A673 (cell line): ENCODE measurements around the gene SYNJ2. TPM values are rescaled to one million over a fixed set of nuclear protein-coding genes. Genes with fewer than 3 reads are reported as not detected.

ENCODE experiments used
- BruUV-seq: library from RNA; stranded (reverse); fragments of 400-500 nt; replicated peaks from 2 replicates; lab custom pipeline; 2021; lab: Mats Ljungman, UMichigan
- CTCF ChIA-PET: fragments of 300-600 bp; sonication (Branson Sonifier 250); formaldehyde crosslinking; loops from one replicate; lab custom pipeline; 2022; ENCODE audit warnings: antibody characterized with exemption; lab: Charles Lee
- POLR2A ChIA-PET: fragments of 300-600 bp; sonication (Branson Sonifier 250); formaldehyde crosslinking; loops from one replicate; lab custom pipeline; 2022; ENCODE audit warnings: antibody characterized with exemption; ENCODE audit not compliant: low non-redundant PET; lab: Charles Lee
- DNase-seq: peaks from one replicate; pipeline ENCODE4 v3.0.0-alpha.2; 2015; ENCODE audit warnings: low spot score
- H3K27ac ChIP-seq: fragments of 200-600 bp; sonication (generic); 2 replicates; pipeline ENCODE4 v1.5.1; 2016; ENCODE audit warnings: mixed run types, low read depth, mild to moderate bottlenecking, mixed read lengths, antibody characterized with exemption, low read length; ENCODE audit not compliant: poor library complexity, severe bottlenecking
- H3K27me3 ChIP-seq: fragments of 200-600 bp; sonication (generic); replicated peaks from 2 replicates; pipeline ENCODE4 v1.6.1; 2017; ENCODE audit warnings: mixed run types, low read depth, mild to moderate bottlenecking, mixed read lengths, antibody characterized with exemption, low read length; ENCODE audit not compliant: insufficient read depth, poor library complexity
- H3K36me3 ChIP-seq: fragments of 200-600 bp; sonication (generic); 2 replicates; pipeline ENCODE4 v1.6.1; 2016; ENCODE audit warnings: mixed run types, mild to moderate bottlenecking, mixed read lengths, antibody characterized with exemption, low read length; ENCODE audit not compliant: insufficient read depth, poor library complexity, severe bottlenecking
- H3K4me1 ChIP-seq: fragments of 200-600 bp; sonication (generic); 2 replicates; pipeline ENCODE4 v1.6.1; 2017; ENCODE audit warnings: mixed run types, mild to moderate bottlenecking, mixed read lengths, antibody characterized with exemption, low read length; ENCODE audit not compliant: insufficient read depth, poor library complexity, severe bottlenecking
- H3K4me3 ChIP-seq: fragments of 200-600 bp; sonication (generic); 2 replicates; pipeline ENCODE4 v1.5.1; 2016; ENCODE audit warnings: low read depth, mixed run types, mild to moderate bottlenecking, mixed read lengths, low read length; ENCODE audit not compliant: poor library complexity, severe bottlenecking
- H3K9me3 ChIP-seq: fragments of 200-600 bp; sonication (generic); 2 replicates; pipeline ENCODE4 v1.6.1; 2016; ENCODE audit warnings: mixed run types, low read depth, mild to moderate bottlenecking, mixed read lengths, antibody characterized with exemption, low read length; ENCODE audit not compliant: poor library complexity, severe bottlenecking
- EZH2 ChIP-seq: fragments of 200-600 bp; sonication (generic); IDR thresholded peaks from 2 replicates; pipeline ENCODE4 v1.6.1; 2017; ENCODE audit warnings: borderline replicate concordance, low read depth, mild to moderate bottlenecking, mixed read lengths, antibody characterized with exemption, low read length; ENCODE audit not compliant: poor library complexity, severe bottlenecking
- intact Hi-C: fragments of 100-400 bp; cut with micrococcal nuclease; formaldehyde crosslinking; loops from one replicate; pipeline ENCODE4 v1.10.0; 2022; ENCODE audit not compliant: unreplicated experiment
- total RNA-seq: library from RNA; stranded (reverse); gene quantifications from 2 replicates; pipeline ENCODE4 v1.2.3, GENCODE V29; 2021
- TF ChIP-seq, protein P1 (sequence below): fragments of 300-800, 200-600 bp; sonication (generic); conservative IDR thresholded peaks from 2 replicates; pipeline ENCODE4 v1.5.1; 2017; ENCODE audit warnings: low read depth, mild to moderate bottlenecking, antibody characterized with exemption, low read length, moderate library complexity, mixed read lengths

SYNJ2 gene
- total RNA-seq, 1 experiment from 2014 or later, result 37.0 TPM

DNA sequence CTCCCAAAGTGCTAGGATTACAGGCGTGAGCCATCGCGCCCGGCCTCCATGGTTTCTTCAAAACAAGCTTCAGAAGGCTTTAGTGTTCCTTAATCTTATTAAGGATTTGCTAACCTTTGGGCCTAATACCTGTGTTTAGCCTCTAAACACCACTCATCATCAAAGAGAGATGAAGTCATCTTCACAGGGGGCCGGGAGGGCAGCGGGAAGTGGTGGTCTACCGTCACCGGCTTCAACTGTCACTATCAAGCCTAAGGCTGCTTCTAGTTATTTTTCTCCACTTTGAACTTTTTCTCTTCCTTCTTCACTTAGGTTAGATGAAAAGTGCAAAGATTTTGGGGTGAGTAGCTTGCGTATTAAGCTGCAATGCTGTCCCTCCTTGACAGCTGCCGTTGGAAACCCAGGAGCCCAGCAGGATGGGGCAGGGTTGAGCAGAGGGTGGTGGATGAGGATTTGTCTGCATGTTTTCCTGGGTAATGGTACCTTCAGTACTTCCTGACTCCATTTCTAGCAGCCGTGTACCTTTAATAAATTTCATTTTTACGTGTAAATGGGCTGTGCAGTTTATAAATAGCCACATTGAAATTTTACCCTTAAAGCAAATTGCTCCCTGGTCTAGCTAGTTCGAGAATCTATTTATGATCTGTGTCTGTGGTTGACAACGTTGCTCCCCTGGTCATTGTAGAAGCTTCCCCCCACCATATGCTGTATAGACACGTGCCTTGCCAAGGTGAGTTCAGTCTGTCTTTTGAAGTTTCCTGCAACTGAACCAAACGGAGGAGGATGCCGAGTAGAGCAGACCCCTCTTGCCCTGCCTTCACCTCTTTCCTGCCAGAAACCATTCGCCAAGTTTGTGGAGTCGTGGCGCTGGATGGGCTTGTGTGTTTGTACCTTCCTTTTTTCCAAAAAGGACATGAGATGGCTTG lies 64.8 kb downstream of the SYNJ2 start:
- CTCF ChIA-PET, result no interaction called here
- POLR2A ChIA-PET, result no interaction called here

DNA sequence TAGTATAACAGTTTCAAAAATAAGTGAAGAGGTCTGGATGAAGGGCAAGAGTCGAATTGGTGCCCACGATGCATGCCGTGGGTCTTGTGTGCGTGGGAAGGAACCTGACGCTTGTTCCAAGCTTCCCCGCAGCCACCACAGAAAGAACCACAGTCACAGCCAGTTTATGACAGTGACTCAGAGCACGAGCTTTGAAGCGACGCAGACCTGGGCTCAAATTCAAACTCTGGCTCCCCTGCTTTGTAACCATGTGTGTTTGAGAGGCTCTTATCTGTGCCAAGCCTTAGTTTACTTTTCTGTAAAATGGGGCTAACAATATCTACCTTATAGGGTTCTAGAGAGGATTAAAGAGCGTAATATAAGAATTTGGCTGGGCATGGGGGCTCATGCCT lies 65.5 kb downstream of the SYNJ2 start:
- H3K9me3 ChIP-seq, result no peaks in the 10 kb centered on the region
- no peak overlapping the region for H3K4me3 ChIP-seq
- TF ChIP-seq, protein P1, sequence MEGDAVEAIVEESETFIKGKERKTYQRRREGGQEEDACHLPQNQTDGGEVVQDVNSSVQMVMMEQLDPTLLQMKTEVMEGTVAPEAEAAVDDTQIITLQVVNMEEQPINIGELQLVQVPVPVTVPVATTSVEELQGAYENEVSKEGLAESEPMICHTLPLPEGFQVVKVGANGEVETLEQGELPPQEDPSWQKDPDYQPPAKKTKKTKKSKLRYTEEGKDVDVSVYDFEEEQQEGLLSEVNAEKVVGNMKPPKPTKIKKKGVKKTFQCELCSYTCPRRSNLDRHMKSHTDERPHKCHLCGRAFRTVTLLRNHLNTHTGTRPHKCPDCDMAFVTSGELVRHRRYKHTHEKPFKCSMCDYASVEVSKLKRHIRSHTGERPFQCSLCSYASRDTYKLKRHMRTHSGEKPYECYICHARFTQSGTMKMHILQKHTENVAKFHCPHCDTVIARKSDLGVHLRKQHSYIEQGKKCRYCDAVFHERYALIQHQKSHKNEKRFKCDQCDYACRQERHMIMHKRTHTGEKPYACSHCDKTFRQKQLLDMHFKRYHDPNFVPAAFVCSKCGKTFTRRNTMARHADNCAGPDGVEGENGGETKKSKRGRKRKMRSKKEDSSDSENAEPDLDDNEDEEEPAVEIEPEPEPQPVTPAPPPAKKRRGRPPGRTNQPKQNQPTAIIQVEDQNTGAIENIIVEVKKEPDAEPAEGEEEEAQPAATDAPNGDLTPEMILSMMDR, result no peak
- no peak for TF ChIP-seq EZH2
- POLR2A ChIA-PET, result no interaction called here
- intact Hi-C loops, result no loop called here
- BruUV-seq, result no TSS peak
- H3K36me3 ChIP-seq, result no peaks in the 10 kb centered on the region
- no peak for DNase-seq
- peaks cover 3% of the 10 kb centered on the region for H3K4me1 ChIP-seq
- no peak overlapping the region for H3K27ac ChIP-seq
- no peaks in the 10 kb centered on the region for H3K27me3 ChIP-seq
- CTCF ChIA-PET, result no interaction called here

More for the DNA sequence above, 64.8 kb downstream of the SYNJ2 start:
- Histone ChIP-seq H3K27me3 (no peaks in the 10 kb centered on the region), H3K9me3 (no peaks in the 10 kb centered on the region), H3K36me3 (no peaks in the 10 kb centered on the region), H3K27ac (no peak overlapping the region), H3K4me1 (peaks cover 10% of the 10 kb centered on the region), H3K4me3 (no peak overlapping the region)
- no TSS peak for BruUV-seq
- TF ChIP-seq, protein P1, result no peak
- no peak for TF ChIP-seq EZH2
- intact Hi-C loops, result no loop called here
- DNase-seq, result no peak

DNA sequence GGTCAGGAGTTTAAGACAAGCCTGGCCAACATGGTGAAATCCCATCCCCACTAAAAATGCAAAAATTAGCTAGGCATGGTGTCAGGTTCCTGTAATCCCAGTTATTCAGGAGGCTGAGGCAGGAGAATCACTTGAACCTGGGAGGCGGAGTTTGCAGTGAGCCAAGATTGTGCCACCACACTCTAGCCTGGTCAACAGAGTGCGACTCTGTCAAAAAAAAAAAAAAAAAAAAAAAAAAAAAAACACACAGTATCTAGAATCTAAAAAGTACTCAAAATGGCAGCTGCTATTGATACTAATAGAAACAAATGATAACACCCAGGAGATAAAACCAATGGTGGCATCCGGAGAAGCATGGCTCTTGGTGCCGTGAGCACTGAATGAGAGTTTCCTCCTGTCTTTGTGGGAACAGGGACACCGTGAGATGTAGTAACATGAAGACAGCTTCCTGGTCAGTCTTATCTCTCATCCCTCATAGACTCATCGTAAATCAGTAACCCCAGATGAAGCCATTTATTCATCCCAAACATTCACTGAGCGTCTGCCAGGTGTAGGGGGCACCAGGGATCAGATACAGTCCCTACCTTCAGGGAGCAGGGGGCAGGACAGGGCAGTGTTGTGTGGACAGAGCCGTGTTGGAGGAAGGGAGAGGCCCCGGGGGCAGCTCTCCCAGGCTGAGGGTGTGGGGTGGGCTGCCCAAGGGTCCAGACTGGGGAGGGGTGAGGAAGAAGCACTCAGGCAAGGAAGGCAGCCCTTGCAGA lies 66.1 kb downstream of the SYNJ2 start:
- CTCF ChIA-PET, result no interaction called here
- no peaks in the 10 kb centered on the region for H3K27me3 ChIP-seq
- no peak overlapping the region for H3K4me3 ChIP-seq
- no peaks in the 10 kb centered on the region for H3K36me3 ChIP-seq
- no peak overlapping the region for H3K27ac ChIP-seq
- intact Hi-C loops, result no loop called here
- DNase-seq, result no peak
- no TSS peak for BruUV-seq
- no peak for TF ChIP-seq EZH2
- TF ChIP-seq, protein P1, result no peak
- POLR2A ChIA-PET, result no interaction called here
- H3K4me1 ChIP-seq, result no peaks in the 10 kb centered on the region
- H3K9me3 ChIP-seq, result no peaks in the 10 kb centered on the region
